ACC112 (cell line): Measurements from ENCODE around the gene SPEM2.
A peak's percentile ranks its signal among the peaks of the same experiment; 100 is the strongest.

Source experiments
- H2AFZ ChIP-seq: fragments of 200-600 bp; sonication (generic); one replicate; pipeline ENCODE4 v1.6.0; 2017; ENCODE audit warnings: antibody characterized with exemption, low read length; ENCODE audit not compliant: unreplicated experiment
- H3K27ac ChIP-seq: fragments of 200-600 bp; sonication (generic); 2 replicates; pipeline ENCODE4 v1.5.1; 2014; ENCODE audit warnings: low read depth, mild to moderate bottlenecking, antibody characterized with exemption, low read length, moderate library complexity
- H3K27me3 ChIP-seq: fragments of 200-600 bp; sonication (generic); 2 replicates; pipeline ENCODE4 v1.6.1; 2014; ENCODE audit warnings: mild to moderate bottlenecking, antibody characterized with exemption, low read length, moderate library complexity, mixed read lengths; ENCODE audit not compliant: insufficient read depth
- H3K36me3 ChIP-seq: fragments of 200-600 bp; sonication (generic); 2 replicates; pipeline ENCODE4 v1.6.1; 2016; ENCODE audit warnings: mild to moderate bottlenecking, antibody characterized with exemption, low read length, moderate library complexity, mixed read lengths; ENCODE audit not compliant: insufficient read depth
- H3K4me1 ChIP-seq: fragments of 200-600 bp; sonication (generic); one replicate; pipeline ENCODE4 v1.6.1; 2016; ENCODE audit warnings: low read length, mixed read lengths; ENCODE audit not compliant: insufficient read depth, unreplicated experiment, control insufficient read depth
- H3K4me3 ChIP-seq: fragments of 200-600 bp; sonication (generic); 2 replicates; pipeline ENCODE4 v1.5.1; 2014; ENCODE audit warnings: mild to moderate bottlenecking, low read depth, low read length
- H3K79me2 ChIP-seq: fragments of 200-600 bp; sonication (generic); one replicate; pipeline ENCODE4 v1.6.0; 2016; ENCODE audit warnings: low read length; ENCODE audit not compliant: control insufficient read depth, unreplicated experiment, insufficient read depth

The SPEM2 gene

DNA sequence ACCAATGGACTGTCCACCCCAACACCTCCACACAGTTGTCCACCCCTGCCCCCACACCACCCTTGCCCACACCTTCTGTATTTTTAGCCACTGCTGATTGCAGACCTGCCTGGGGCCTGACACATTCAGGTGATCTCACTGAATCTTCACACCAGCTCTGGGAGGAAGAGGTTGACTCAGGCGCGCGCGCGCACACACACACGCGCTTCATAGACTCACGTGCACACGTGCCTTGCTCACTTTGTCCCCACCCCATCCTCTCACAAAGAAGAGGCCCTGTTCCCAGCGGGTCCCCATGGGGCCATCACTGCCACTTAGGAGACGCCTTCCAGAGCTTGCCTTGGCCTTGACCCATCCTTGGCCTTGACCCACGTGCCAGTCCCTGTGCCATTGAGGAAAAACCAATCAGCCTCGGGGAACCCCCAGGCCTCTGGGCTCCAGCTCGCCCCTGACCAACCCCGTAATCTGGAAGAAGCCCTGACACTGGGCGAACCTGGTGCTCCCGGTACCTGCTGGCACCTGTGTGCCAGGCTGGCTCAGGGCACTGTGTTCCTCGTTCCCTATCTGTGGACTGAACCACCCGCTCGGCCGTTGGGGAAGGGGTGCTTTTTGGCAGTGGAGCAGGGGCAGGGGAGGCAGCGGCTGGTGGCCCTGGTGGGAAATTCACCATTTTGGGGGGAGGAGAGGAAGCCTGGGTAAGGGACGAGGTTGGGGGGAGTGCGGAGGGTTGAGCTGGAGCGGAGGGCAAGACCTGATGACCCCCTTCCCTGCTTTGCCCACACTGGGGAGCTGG, 14.6 kb upstream of the SPEM2 start:
- Histone ChIP-seq H3K4me3 (no peak overlapping the region), H2AFZ (no peak overlapping the region), H3K27ac (no peak overlapping the region), H3K79me2 (peaks cover 11% of the 10 kb centered on the region), H3K4me1 (peaks cover 17% of the 10 kb centered on the region), H3K27me3 (no peaks in the 10 kb centered on the region), H3K36me3 (0 out of 2 replicates have a peak, but pooled peaks cover 7% of the 10 kb centered on the region)

DNA sequence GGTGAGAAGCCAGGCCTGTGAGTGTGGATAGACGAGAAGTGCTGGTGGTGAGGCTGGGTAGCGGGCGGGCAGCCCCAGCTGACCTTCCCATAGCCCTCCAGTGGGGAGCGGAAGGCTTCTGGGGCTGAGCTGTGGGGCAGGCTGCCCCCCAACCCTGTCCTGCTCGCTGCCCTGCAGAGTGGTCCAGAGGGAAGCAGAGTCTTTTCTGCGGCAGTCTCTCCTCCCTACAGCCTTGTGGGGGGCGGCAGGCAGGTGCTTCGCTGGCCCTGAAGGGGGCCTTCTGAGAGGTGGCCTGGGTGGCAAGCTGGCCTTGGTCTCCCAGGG, 14.0 kb upstream of the SPEM2 start:
- no peaks in the 10 kb centered on the region for H3K27me3 ChIP-seq
- H2AFZ ChIP-seq, result no peak overlapping the region
- 0 out of 2 replicates have a peak, but pooled peaks cover 7% of the 10 kb centered on the region for H3K36me3 ChIP-seq
- peaks cover 6% of the 10 kb centered on the region for H3K79me2 ChIP-seq
- H3K27ac ChIP-seq, result no peak overlapping the region
- H3K4me1 ChIP-seq, result peaks cover 15% of the 10 kb centered on the region
- H3K4me3 ChIP-seq, result no peak overlapping the region

DNA sequence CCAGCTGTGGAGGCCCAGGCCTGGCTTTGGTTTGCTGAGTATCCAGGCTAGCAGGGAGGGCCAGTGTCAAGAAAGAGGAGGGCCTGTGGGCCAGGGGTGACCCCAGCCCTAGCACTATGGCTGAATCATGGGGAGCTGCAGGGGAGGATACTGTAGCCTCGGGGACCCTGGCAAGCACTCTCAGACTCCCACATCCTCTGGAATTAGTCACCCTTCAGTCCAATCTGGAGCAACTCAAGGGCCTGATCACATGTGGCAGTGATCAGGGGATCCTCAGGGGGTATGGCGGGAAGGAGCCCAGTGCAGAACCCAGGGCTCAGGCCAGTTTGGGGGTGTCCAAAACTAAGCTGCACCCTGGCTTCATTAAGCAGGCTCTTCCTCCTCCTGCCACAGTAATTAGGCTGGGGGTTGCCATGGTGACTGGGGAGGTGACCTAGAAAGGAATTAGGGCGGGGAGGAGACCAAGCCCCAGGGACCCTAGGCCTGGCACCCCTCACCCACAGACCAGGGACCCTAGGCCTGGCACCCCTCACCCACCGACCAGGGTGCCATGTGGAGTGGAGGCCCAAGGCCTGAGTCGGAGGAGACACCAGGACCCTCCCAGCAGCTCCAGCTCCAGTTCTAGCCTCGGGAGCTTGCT, 11.9 kb upstream of the SPEM2 start:
- H2AFZ ChIP-seq, result no peak overlapping the region
- H3K27me3 ChIP-seq, result no peaks in the 10 kb centered on the region
- peak overlapping the region; percentile 12 for H3K27ac ChIP-seq
- H3K36me3 ChIP-seq, result peaks cover 9% of the 10 kb centered on the region; the same call in 1 of the 2 replicates
- H3K4me1 ChIP-seq, result peaks cover 15% of the 10 kb centered on the region
- H3K79me2 ChIP-seq, result no peaks in the 10 kb centered on the region
- H3K4me3 ChIP-seq, result no peak overlapping the region

DNA sequence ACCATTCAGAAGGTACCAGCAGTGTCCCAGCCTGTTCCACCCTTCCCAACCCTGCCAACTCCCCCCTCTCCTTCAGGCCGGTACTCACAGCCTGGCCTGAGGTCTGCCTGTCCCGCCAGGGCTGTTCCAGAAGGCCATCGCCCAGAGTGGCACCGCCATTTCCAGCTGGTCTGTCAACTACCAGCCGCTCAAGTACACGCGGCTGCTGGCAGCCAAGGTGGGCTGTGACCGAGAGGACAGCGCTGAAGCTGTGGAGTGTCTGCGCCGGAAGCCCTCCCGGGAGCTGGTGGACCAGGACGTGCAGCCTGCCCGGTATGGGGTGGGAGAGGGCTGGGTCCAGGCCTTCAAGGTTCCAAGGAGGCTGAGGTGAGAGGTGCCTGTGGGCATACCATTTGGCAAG, 10.6 kb upstream of the SPEM2 start:
- no peaks in the 10 kb centered on the region for H3K79me2 ChIP-seq
- H2AFZ ChIP-seq, result no peak overlapping the region
- no peak overlapping the region for H3K4me3 ChIP-seq
- H3K36me3 ChIP-seq, result peaks cover 2% of the 10 kb centered on the region; the same call in 1 of the 2 replicates
- no peaks in the 10 kb centered on the region for H3K27me3 ChIP-seq
- H3K4me1 ChIP-seq, result peaks cover 15% of the 10 kb centered on the region
- no peak overlapping the region for H3K27ac ChIP-seq

DNA sequence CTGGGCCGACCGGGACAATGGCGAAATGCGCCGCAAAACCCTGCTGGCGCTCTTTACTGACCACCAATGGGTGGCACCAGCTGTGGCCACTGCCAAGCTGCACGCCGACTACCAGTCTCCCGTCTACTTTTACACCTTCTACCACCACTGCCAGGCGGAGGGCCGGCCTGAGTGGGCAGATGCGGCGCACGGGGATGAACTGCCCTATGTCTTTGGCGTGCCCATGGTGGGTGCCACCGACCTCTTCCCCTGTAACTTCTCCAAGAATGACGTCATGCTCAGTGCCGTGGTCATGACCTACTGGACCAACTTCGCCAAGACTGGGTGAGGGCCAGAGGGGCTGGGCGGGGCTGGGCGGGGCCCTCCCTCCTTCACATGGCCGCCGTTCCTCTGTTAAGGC, 9.6 kb upstream of the SPEM2 start:
- H3K27me3 ChIP-seq, result no peaks in the 10 kb centered on the region
- H3K27ac ChIP-seq, result no peak overlapping the region
- no peak overlapping the region for H2AFZ ChIP-seq
- no peak overlapping the region for H3K4me3 ChIP-seq
- H3K36me3 ChIP-seq, result peaks cover 2% of the 10 kb centered on the region; the same call in 1 of the 2 replicates
- peaks cover 15% of the 10 kb centered on the region for H3K4me1 ChIP-seq
- no peaks in the 10 kb centered on the region for H3K79me2 ChIP-seq

DNA sequence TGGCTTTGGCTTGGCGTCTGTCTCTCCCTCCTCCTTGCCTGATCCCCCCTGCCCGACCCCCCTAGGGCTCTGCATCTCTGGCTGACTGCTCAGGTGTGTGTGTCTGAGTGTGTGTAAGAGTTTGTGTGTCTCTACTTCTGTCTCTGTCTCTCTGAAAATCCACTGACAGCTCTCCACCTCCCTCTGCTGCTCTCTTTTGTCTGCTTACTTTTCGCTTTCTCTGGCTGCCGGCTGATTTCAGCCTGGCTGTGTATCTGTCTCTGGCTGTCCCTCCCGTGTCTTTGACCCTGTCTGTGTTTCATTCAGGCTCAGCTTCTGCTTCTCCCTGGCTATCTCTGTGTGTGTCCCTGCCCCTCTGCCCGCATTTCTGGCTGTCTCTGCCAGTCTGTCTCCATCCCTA, 9.1 kb upstream of the SPEM2 start:
- no peaks in the 10 kb centered on the region for H3K79me2 ChIP-seq

DNA sequence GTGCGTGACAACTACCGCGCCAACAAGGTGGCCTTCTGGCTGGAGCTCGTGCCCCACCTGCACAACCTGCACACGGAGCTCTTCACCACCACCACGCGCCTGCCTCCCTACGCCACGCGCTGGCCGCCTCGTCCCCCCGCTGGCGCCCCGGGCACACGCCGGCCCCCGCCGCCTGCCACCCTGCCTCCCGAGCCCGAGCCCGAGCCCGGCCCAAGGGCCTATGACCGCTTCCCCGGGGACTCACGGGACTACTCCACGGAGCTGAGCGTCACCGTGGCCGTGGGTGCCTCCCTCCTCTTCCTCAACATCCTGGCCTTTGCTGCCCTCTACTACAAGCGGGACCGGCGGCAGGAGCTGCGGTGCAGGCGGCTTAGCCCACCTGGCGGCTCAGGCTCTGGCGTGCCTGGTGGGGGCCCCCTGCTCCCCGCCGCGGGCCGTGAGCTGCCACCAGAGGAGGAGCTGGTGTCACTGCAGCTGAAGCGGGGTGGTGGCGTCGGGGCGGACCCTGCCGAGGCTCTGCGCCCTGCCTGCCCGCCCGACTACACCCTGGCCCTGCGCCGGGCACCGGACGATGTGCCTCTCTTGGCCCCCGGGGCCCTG, 8.3 kb upstream of the SPEM2 start:
- H3K27ac ChIP-seq, result no peak overlapping the region
- peaks cover 2% of the 10 kb centered on the region; the same call in 1 of the 2 replicates for H3K36me3 ChIP-seq
- H3K4me1 ChIP-seq, result peaks cover 15% of the 10 kb centered on the region
- H3K27me3 ChIP-seq, result no peaks in the 10 kb centered on the region
- H3K4me3 ChIP-seq, result no peak overlapping the region
- H2AFZ ChIP-seq, result no peak overlapping the region
- no peaks in the 10 kb centered on the region for H3K79me2 ChIP-seq

More for the DNA sequence above, 9.1 kb upstream of the SPEM2 start:
- Histone ChIP-seq H2AFZ (no peak overlapping the region), H3K36me3 (peaks cover 2% of the 10 kb centered on the region; the same call in 1 of the 2 replicates), H3K27me3 (no peaks in the 10 kb centered on the region), H3K4me3 (no peak overlapping the region), H3K27ac (no peak overlapping the region), H3K4me1 (peaks cover 15% of the 10 kb centered on the region)

DNA sequence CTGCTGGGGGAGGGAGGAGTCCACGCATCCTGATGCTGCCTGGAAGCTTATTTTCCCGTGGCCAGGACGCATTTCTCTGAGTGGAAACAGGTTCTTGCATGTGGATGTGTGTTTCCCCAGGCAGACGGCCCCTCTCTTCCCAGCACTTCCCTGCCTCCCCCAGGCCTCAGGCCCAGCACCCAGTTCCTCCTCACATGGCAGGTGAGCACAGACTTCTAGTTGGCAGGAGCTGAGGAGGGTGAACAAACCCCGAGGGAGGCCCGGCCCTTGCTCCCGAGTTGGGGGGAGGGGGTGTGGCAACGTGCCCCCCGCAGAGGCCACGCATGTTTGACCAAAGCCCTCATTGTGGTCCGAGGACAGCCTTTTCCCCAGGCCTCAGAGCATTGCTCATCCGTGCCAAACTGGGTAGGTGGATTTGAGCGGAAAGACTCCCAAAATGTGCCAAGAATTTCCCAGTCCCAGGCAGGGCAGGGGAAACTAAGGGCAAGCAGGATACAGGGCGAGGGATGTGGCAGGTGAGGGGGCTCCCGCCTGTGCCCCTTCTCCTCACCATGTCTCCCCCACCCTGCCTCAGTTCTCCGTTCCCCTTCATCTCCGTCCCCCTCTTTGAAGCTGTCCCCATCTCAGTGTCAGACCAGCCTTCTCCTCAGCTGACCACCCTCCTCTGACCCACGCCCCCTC, 6.8 kb upstream of the SPEM2 start:
- Histone ChIP-seq H3K27me3 (no peaks in the 10 kb centered on the region), H3K27ac (no peak overlapping the region), H3K79me2 (no peaks in the 10 kb centered on the region), H3K4me3 (no peak overlapping the region), H2AFZ (no peak overlapping the region), H3K4me1 (peaks cover 5% of the 10 kb centered on the region), H3K36me3 (peaks cover 2% of the 10 kb centered on the region; the same call in 1 of the 2 replicates)

DNA sequence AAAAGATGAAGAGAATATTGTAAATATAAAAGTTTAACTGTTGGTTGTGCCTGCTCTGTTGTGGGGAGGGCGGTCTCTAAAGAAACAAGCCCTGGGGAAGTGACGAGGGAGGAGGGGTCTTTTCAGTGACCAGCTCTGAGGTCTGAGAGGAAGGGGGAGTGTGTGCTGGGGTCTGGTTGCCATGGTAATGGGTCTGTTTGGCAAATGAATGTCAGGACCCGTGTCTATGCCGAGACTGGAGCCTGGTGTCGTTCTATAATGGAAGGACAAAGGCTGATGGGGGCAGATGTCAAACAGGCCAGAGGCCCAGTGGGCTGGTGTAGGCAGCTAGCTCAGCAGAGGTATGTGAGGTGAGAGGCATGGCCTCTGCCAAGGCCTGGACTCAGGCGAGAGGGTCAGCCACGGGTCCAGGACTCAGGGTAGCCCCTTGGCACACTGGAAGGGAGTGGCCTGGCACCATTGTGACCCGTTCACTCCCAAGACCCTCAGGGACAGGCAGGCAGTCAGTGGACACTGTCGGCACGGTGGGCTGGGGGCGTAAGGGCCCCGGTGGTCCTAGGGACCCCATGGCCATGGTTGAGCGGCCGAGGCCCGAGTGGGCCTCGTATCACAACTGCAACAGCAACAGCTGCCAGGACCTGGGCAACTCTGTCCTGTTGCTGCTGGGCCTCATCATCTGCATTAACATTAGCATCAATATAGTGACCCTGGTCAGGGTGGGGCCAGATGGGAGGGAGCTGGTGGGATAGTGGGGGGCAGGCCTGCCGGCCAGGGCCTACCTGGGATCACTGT, 5.4 kb upstream of the SPEM2 start, which contains the start of gene SPEM1:
Gene SPEM1, plus strand, starts transcription at position 506 of the 792 bp plus-strand sequence. Its CDS starts 61 bp downstream, at position 567.
- no peaks in the 10 kb centered on the region for H3K27me3 ChIP-seq
- H3K4me1 ChIP-seq, result no peaks in the 10 kb centered on the region
- no peaks in the 10 kb centered on the region for H3K79me2 ChIP-seq
- no peak within 1 kb of the TSS for H2AFZ ChIP-seq
- no peak within 1 kb of the TSS for H3K27ac ChIP-seq
- H3K4me3 ChIP-seq, result no peak within 1 kb of the TSS
- peaks cover 2% of the 10 kb centered on the region; the same call in 1 of the 2 replicates for H3K36me3 ChIP-seq

DNA sequence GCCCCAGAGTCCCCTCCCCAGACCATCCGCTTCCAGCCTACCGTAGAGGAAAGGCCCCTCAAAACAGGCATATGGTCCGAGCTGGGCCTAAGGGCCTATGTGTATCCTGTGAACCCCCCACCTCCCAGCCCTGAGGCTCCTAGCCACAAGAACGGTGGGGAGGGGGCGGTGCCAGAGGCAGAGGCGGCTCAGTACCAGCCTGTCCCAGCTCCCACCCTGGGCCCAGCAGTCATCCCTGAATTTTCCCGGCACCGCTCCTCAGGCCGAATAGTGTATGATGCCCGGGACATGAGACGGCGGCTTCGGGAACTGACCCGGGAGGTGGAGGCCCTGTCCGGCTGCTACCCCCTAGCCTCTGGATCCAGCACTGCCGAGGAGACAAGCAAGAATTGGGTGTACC, 4.2 kb upstream of the SPEM2 start:
- H3K27me3 ChIP-seq, result no peaks in the 10 kb centered on the region
- peaks cover 2% of the 10 kb centered on the region; the same call in 1 of the 2 replicates for H3K36me3 ChIP-seq
- H3K27ac ChIP-seq, result no peak overlapping the region
- no peak overlapping the region for H2AFZ ChIP-seq
- H3K4me1 ChIP-seq, result no peaks in the 10 kb centered on the region
- no peaks in the 10 kb centered on the region for H3K79me2 ChIP-seq
- no peak overlapping the region for H3K4me3 ChIP-seq
